Lower leg skin (tissue), 3 donors: ENCODE measurements around the gene TRABD.

Experiments used
- POLR2A ChIP-seq, 2 donors: fragments of 450-650 bp; IDR thresholded peaks; one replicate each; pipeline ENCODE4 v1.6.1; 2016 to 2017; ENCODE audit warnings: antibody characterized with exemption in 2 of 2, mild to moderate bottlenecking in 1 of 2, moderate library complexity in 1 of 2
- TF ChIP-seq, protein P1 (sequence below), 3 donors: fragments of 450-650 bp; IDR thresholded peaks; one replicate each; pipeline ENCODE4 v1.5.1; 2016; ENCODE audit warnings: antibody characterized with exemption in 3 of 3, mild to moderate bottlenecking in 3 of 3, moderate library complexity in 2 of 3

DNA sequence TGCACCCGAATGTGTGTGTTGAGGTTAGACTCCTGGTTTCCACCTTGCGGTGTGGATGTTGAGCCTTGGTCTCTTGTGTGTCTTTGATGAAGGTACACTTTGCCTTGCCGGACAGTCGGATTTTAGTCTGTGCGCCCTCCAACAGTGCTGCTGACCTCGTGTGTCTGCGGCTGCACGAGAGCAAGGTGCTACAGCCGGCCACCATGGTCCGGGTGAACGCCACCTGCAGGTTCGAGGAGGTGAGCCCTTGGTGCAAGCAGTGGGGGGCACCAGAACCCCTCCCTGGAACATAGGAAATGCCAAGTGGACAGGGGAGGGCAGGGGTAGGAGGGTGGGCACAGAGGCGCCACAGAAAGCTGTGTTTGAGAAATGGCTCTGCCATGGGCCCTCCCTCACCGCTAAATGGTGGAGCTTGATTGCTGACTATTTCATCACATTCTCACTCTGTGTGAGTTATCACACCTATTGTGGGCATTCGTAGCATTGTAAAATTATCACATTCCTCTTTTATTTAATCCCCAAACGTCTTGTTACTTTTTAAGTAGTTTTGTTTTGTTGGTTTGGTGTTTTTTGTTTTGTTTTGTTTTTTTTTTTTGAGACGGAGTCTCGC lies 41.6 kb upstream of the TRABD start:
- TF ChIP-seq, protein P1, sequence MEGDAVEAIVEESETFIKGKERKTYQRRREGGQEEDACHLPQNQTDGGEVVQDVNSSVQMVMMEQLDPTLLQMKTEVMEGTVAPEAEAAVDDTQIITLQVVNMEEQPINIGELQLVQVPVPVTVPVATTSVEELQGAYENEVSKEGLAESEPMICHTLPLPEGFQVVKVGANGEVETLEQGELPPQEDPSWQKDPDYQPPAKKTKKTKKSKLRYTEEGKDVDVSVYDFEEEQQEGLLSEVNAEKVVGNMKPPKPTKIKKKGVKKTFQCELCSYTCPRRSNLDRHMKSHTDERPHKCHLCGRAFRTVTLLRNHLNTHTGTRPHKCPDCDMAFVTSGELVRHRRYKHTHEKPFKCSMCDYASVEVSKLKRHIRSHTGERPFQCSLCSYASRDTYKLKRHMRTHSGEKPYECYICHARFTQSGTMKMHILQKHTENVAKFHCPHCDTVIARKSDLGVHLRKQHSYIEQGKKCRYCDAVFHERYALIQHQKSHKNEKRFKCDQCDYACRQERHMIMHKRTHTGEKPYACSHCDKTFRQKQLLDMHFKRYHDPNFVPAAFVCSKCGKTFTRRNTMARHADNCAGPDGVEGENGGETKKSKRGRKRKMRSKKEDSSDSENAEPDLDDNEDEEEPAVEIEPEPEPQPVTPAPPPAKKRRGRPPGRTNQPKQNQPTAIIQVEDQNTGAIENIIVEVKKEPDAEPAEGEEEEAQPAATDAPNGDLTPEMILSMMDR (IDR thresholded peaks at IDR 0.05), result no peak
- no peak for TF ChIP-seq POLR2A (IDR thresholded peaks at IDR 0.05)
